Adipose tissue (tissue), 3 donors: Measurements from ENCODE around the gene WBP1. TPM values are rescaled to one million over a fixed set of nuclear protein-coding genes. Genes with fewer than 3 reads are reported as not detected.

Experiments
- H3K27ac ChIP-seq: one replicate; pipeline ENCODE4 v1.5.1; 2013; ENCODE audit warnings: low read depth, low read length
- WGBS, 3 donors: extraction: QIAGEN DNeasy Blood & Tissue Kit; methylation state at CpG; one replicate each; pipeline ENCODE4 v1.1.7; 2013; 5-methylcytosine and 5-hydroxymethylcytosine counted together
- polyA plus RNA-seq, 3 donors: library from polyadenylated mRNA; stranded (reverse); fragments of 200-250 nt; gene quantifications; one replicate each; pipeline ENCODE4 v1.2.3, GENCODE V29; 2013
- donor health status: healthy with polysubstance abuse.
- donor health status: Bipolar disorder and iron deficiency.
- donor health status: healthy.

The WBP1 gene
- polyA plus RNA-seq, 3 donors = 69.0 to 81.3 (median 78.1) TPM

DNA sequence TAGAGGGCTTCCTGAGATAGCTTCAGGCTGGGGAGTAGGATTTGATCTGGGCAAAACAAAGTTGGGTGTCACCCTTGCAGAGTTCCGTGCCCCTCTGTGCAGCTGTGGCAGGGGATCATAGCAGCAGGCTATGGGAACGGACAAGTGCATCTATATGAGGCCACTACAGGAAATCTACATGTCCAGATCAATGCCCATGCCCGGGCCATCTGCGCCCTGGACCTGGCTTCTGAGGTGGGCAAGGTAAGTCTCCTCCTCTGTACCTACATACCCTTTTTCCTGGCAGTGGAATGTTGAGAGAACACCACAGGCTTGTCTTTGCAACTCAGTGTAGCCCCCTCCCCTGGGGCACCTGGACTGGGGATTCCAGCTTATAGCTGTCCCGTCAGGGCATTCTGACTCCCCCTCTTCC lies 33.2 kb upstream of the WBP1 start:
- H3K27ac ChIP-seq = no peak overlapping the region
- WGBS, 3 donors = 72 to 91% (median 83%) methylated on average over 5 of the region's 5 CpGs

- 77 to 88% (median 85%) methylated on average over 7 of the region's 7 CpGs for WGBS, 3 donors
- H3K27ac ChIP-seq = no peak overlapping the region
Measured at GRCh38 chr2:74425523-74425922, 32.7 kb upstream of the WBP1 start.

DNA sequence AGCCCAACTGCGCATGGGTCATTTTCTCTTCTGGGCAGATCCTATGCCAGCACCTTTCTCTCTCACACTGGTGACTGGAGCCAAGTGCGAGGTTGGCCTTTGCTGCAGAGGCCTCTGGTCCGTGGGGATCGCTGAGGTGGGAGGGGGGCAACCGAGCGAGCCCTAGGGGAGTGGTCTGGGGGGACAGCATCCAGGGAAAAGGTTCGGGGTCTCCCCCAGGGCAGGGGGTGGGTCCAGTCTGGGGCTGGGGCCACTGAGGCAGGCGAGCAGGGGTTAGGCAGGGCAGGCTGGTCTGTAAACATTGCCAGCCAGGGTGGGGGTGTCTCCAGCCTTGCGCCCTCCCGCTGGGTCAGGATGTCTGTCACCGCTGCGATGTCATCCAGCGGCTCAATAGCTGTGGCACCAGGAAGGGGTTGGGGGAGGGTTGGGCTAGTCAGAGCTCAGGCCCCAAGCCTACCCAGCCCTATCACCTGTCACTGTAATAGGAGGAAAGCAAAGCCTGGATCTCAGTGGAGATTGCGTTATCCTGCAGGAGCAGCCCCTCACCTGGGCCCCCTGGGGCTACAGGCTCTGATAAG lies 32.0 kb upstream of the WBP1 start:
- H3K27ac ChIP-seq = no peak overlapping the region
- 84 to 88% (median 85%) methylated on average over 13 to 14 of the region's 14 CpGs for WGBS, 3 donors

DNA sequence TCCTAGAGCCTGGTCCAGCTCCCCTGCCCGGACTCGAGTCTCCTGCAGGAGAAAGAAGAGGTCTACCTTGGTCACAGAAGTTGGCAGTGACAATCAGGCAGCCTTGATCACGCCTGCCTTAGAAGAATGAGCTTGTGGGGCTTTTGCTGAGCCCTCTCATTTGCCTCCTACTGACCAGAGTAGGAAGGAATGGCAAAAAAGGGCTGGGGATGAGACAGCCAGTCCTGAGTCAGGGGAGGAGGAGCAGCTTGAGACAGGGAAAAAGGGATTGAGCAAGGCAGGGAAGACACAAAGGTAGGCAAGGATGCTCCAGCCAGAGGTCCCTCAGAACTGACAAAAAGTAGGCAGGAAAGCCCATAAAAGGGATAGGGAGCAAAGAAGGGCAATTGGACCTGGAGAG lies 30.7 kb upstream of the WBP1 start:
- WGBS, 3 donors = 74 to 86% (median 80%) methylated on average over 3 of the region's 3 CpGs
- H3K27ac ChIP-seq = no peak overlapping the region

- 86 to 93% (median 90%) methylated on average over 5 of the region's 5 CpGs for WGBS, 3 donors
- no peak overlapping the region for H3K27ac ChIP-seq
Measured at GRCh38 chr2:74428675-74429074, 29.6 kb upstream of the WBP1 start.

DNA sequence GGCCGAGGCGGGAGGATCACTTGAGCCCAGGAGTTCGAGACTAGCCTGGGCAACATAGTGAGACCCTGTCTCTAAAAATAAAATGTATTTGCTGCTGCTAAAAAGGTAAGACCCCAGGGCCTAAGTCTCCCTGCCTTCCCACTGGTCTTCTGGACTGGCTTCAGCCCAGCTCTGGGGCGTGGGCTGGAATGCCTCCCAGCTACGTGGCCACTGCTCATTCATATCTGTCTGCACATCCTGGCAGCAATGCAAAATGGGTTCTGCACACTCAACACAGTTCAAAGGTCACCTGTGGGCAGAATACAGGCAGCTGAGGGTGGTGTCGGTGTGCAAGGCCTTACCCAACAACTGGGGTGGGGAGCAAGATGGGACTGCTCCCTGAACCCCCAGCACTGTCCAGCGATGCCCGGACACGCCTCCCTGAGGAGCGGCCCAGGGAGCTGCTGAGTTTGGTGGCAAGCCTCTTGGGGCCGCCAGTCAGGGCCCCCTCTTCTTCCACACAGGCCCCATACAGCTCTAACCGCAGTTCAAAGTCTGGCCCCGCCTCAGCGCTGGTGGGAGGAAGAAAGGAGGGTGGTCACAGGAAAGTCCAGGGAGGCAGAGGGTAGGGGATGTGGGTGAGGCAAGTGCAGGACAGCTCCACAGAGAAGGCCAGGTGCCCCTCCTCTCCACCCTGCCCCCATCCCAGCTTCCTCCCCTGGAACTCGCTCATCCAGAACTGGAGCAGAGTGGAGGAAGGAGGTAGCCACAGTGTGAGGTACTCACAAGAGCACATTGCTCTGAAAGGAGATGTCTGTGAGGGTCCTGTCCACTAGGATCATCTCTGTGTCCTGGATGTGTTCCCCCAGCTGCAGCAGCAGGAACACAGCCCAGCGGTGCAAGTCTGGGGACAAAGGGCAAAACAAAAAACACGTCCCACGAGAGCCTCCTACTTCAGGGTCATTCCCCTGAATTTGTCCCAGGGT lies 28.5 kb upstream of the WBP1 start:
- WGBS, 3 donors = 84 to 87% (median 84%) methylated on average over 18 of the region's 18 CpGs
- H3K27ac ChIP-seq = no peak overlapping the region

DNA sequence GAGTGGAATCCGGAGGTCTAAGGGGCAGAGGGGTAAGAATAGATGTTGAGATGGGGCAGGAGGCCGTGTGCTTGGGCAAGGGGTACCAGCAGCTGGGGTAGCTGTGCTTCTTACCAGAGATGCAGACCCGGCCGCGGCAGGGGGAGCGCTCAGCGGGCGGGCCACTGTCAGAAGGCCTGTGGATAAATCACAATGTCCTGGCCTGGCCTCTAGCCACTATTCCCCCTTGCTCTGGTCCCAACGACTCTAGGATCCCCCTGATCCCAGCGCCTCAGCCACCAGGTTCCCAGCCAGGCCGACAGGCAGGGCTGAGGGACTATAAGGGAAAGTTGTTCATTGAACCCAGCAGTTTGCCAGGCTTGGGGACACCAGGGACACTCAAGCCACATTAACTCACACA lies 27.7 kb upstream of the WBP1 start:
- 88 to 90% (median 90%) methylated on average over 9 to 11 of the region's 11 CpGs for whole genome bisulfite sequencing, 3 donors
- no peak overlapping the region for H3K27ac ChIP-seq

DNA sequence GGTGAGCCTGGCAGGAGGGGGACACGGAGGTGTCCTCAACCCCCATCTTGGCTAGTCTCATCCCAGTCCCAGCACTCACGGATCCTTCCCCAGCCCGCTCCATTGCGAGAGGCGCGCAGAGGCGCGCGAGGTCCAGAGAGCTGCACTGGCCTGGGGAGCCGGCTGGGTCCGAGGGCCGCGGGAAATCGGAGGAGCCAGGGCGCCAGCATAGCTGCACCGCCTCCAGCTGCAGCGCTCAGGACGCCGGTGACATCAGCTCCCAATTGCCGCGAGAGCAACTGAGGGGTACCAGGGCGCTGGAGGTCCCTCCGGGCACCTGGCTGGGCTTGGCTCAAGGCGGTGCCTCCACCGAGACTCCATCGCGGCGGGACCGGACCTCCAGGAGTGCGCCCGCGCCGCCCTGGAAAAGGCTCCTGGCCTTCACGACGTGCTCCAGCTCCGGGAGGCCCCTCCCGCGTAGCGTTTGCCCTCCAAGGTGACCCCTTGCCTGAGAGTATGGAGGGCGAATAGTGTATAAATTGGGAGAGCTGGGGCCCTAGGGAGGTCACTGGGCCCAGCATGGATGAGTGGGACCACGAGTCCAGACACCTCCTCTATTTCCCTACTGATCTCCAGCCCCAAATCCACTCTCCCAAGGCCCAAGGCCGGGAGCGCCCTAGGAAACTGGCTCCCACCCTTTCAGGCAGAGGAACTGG lies 22.0 kb upstream of the WBP1 start:
- no peak overlapping the region for H3K27ac ChIP-seq
- WGBS, 3 donors = 77 to 87% (median 86%) methylated on average over 43 of the region's 43 CpGs

- H3K27ac ChIP-seq = no peak overlapping the region
- 72 to 77% (median 72%) methylated on average over 6 of the region's 6 CpGs for WGBS, 3 donors
Measured at GRCh38 chr2:74436848-74437695, 21.2 kb upstream of the WBP1 start.

GRCh38 chr2:74438248-74438647 lies 20.0 kb upstream of the WBP1 start:
- H3K27ac ChIP-seq = no peak overlapping the region
- 84 to 100% (median 100%) methylated on average over 1 of the region's 1 CpG for WGBS, 3 donors

DNA sequence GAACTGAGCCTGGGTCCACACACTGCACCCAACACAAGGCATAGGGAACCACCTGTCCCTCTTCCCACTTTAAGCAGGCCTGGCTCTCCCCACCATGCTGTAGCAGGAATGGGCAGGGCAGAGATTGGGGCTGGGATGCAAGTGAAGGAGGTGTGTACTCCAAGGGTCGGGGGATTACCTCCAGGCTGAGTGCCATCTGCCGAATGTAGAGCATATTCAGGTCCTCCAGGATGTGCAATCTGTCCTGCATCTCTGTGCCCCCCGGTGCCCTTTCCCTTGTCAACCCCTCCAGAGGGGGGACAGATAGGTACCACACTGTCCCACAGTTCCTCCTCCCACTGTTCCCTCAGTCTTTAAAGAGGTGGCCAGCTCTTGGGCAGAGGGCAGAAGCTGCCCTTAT lies 18.9 kb upstream of the WBP1 start:
- WGBS, 3 donors = 13 to 33% (median 31%) methylated on average over 3 of the region's 3 CpGs
- no peak overlapping the region for H3K27ac ChIP-seq

GRCh38 chr2:74439803-74440377 lies 18.3 kb upstream of the WBP1 start:
- 3 to 16% (median 12%) methylated on average over 14 of the region's 14 CpGs for WGBS, 3 donors

GRCh38 chr2:74440378-74441169 lies 17.7 kb upstream of the WBP1 start:
- WGBS, 3 donors = 5 to 13% (median 11%) methylated on average over 37 to 45 of the region's 45 CpGs
- H3K27ac ChIP-seq = no peak overlapping the region

More at GRCh38 chr2:74439803-74440377, 18.3 kb upstream of the WBP1 start:
- no peak overlapping the region for H3K27ac ChIP-seq

- 9 to 34% (median 22%) methylated on average over 31 to 33 of the region's 33 CpGs for WGBS, 3 donors
Measured at GRCh38 chr2:74441170-74441689, 17.0 kb upstream of the WBP1 start.

DNA sequence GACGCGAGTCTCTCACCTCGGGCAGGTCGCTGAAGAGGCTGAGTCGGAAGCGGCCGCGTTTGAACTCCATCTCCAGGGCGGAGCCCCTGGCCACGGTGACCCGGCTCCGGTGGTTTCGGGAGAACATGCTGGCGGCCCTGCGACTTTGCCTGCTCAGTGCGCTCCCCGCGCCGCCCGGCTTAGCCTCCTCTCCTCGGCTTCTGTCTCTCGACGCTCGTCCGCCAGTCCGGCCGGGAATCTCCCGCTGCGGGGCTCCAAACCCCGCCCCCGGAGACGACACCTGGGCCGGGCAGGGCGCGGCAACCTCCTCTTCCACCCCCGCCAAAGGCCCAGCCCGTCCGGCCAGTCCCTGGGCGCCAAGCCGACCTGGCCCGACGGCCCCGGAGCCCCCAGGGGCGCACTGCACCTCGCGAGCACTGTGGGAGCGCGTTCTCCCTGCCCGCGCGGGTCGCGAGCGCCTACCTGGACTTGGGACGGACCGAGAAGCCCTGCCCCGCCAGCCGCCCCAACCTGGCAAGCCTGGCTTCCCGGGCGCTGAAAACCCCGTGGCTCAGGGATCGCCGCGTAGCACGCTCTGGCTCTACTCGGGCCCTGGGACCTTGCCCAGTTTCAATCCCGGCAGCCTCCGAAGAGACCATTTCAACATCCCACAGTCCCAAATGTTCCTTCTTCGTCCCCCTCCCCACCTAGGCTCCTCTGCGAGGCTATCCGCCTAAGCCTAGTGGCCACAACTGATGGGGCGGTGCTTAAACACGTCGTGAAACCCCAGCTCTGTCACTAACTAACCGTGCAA lies 16.4 kb upstream of the WBP1 start, which contains the start of gene RTKN:
Gene RTKN (minus strand): TSS at position 248 of the 793 bp plus-strand sequence. CDS start 121 bp downstream, at position 127.
- H3K27ac ChIP-seq = no peak within 1 kb of the TSS
- WGBS, 3 donors = 7 to 14% (median 13%) methylated on average over 70 to 75 of the region's 75 CpGs

More at GRCh38 chr2:74441170-74441689, 17.0 kb upstream of the WBP1 start:
- no peak overlapping the region for H3K27ac ChIP-seq
